Measurements from ENCODE around the gene CPN2.

The CPN2 gene, protein sequence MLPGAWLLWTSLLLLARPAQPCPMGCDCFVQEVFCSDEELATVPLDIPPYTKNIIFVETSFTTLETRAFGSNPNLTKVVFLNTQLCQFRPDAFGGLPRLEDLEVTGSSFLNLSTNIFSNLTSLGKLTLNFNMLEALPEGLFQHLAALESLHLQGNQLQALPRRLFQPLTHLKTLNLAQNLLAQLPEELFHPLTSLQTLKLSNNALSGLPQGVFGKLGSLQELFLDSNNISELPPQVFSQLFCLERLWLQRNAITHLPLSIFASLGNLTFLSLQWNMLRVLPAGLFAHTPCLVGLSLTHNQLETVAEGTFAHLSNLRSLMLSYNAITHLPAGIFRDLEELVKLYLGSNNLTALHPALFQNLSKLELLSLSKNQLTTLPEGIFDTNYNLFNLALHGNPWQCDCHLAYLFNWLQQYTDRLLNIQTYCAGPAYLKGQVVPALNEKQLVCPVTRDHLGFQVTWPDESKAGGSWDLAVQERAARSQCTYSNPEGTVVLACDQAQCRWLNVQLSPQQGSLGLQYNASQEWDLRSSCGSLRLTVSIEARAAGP

DNA sequence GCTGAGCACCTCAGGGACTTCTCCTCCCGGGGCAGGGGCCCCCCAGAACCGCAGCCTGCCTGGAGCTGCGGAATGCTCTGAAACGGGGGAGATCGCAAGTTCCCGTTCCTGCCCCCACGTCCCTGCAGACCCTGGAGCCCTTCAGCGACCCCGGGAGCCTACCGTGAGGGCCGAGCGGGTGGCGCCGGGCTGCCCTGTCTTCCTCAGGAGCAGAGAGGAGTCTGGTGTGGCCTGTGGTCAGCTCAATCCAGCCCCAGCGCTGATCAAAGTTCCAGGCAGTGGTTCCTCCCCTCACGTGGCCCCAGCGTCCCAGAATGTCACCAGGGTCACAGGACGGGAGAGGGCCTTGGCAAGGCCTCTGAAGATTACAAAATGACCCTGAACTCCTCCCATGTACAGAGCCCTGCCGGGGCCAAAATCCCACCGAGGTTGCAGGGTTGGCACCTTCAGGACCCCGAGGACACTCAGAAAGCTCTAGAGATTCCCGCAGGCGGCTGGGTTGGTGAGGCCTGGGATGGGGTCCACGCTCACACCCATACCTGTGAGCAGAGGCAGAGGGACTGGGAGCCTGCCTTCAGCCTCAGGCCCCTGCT is at the start of gene CPN2:
Gene CPN2 (minus strand): TSS at position 249 of the 593 bp plus-strand sequence. CDS start 8,626 bp downstream, outside the sequence.
- no peak for TF ChIP-seq EZH2phosphoT487 (IDR thresholded peaks at IDR 0.05; ENCODE audit: low read depth)
- TF ChIP-seq, protein P1, sequence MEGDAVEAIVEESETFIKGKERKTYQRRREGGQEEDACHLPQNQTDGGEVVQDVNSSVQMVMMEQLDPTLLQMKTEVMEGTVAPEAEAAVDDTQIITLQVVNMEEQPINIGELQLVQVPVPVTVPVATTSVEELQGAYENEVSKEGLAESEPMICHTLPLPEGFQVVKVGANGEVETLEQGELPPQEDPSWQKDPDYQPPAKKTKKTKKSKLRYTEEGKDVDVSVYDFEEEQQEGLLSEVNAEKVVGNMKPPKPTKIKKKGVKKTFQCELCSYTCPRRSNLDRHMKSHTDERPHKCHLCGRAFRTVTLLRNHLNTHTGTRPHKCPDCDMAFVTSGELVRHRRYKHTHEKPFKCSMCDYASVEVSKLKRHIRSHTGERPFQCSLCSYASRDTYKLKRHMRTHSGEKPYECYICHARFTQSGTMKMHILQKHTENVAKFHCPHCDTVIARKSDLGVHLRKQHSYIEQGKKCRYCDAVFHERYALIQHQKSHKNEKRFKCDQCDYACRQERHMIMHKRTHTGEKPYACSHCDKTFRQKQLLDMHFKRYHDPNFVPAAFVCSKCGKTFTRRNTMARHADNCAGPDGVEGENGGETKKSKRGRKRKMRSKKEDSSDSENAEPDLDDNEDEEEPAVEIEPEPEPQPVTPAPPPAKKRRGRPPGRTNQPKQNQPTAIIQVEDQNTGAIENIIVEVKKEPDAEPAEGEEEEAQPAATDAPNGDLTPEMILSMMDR (IDR thresholded peaks at IDR 0.05; ENCODE audit: low read depth, low read length), result no peak
- Histone ChIP-seq H3K36me3 (replicated peaks; ENCODE audit: low read depth, low read length) (no peaks in the 10 kb centered on the region), H3K9ac (ENCODE audit: low read length) (no peak within 1 kb of the TSS), H3K79me2 (ENCODE audit: low read length) (no peaks in the 10 kb centered on the region), H4K20me1 (ENCODE audit: insufficient read depth, low read length) (no peaks in the 10 kb centered on the region), H3K4me3 (ENCODE audit: low read length) (no peak within 1 kb of the TSS), H3K4me1 (ENCODE audit: low read length) (no peaks in the 10 kb centered on the region; the same call in 1 of the 2 replicates), H3K27me3 (ENCODE audit: low read depth, low read length) (no peaks in the 10 kb centered on the region; the same call in 1 of the 2 replicates), H3K27ac (ENCODE audit: low read length) (no peak within 1 kb of the TSS), H3K9me3 (ENCODE audit: insufficient read depth, low read length) (no peaks in the 10 kb centered on the region), H2AFZ (ENCODE audit: low read depth, low read length) (no peak within 1 kb of the TSS), H3K4me2 (ENCODE audit: low read length) (no peak within 1 kb of the TSS)

DNA sequence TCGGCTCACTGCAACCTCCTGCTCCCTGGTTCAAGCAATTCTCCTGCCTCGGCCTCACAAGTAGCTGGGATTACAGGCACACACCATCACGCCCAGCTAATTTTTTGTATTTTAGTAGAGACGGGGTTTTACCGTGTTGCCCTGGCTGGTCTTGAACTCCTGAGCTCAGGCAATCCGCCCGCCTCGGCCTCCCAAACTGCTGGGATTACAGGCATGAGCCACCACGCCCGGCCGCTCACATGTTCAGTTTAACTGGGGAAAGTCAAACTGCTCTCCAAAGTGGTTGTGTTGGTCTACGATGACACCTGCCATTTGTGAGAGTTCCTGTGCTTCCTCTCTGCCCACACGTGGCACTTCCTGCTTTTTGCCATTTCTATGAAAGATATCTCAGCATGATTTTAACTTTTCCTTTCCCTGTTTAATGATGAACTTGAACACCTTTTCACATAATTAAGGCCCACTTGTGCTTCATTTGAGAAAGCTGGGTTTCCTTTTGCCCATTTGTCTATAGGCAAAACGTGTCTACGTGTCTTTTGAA is 48.8 kb upstream of the CPN2 start:
- Histone ChIP-seq H3K27ac (ENCODE audit: low read length) (no peak overlapping the region), H3K9ac (ENCODE audit: low read length) (no peak overlapping the region), H4K20me1 (ENCODE audit: insufficient read depth, low read length) (no peaks in the 10 kb centered on the region), H3K4me3 (ENCODE audit: low read length) (no peak overlapping the region), H3K27me3 (ENCODE audit: low read depth, low read length) (no peaks in the 10 kb centered on the region), H3K36me3 (replicated peaks; ENCODE audit: low read depth, low read length) (peaks cover 9% of the 10 kb centered on the region), H3K4me2 (ENCODE audit: low read length) (no peak overlapping the region), H2AFZ (ENCODE audit: low read depth, low read length) (no peak overlapping the region), H3K4me1 (ENCODE audit: low read length) (peaks cover 4% of the 10 kb centered on the region; the same call in 1 of the 2 replicates), H3K79me2 (ENCODE audit: low read length) (no peaks in the 10 kb centered on the region), H3K9me3 (ENCODE audit: insufficient read depth, low read length) (no peaks in the 10 kb centered on the region)
- TF ChIP-seq, protein P1 (IDR thresholded peaks at IDR 0.05; ENCODE audit: low read depth, low read length), result no peak
- TF ChIP-seq EZH2phosphoT487 (IDR thresholded peaks at IDR 0.05; ENCODE audit: low read depth), result no peak

DNA sequence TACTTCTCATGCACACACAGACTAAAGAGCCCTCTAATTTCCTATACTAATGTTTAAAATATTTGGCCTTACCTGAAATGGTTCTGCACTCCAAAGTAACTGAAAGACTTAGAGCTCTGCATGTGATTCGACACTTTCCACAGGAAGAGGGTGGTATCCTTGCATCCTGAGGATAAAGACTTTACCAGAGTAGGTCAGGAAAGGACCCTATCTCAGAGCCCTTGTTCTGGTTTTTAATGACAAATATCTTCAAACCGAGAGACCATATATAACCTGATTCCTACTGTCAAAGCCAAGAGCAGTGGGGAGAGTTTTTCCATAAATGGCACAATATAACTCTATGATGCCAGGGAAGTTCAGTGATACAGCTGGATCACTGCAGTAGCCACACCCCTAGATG is 48.0 kb upstream of the CPN2 start, which contains the start of gene GP5:
Gene GP5 (minus strand): TSS at position 101 of the 400 bp plus-strand sequence. CDS start 984 bp downstream, outside the sequence.
- H3K4me1 ChIP-seq (ENCODE audit: low read length), result peaks cover 6% of the 10 kb centered on the region; the same call in 1 of the 2 replicates
- H4K20me1 ChIP-seq (ENCODE audit: insufficient read depth, low read length), result no peaks in the 10 kb centered on the region
- no peaks in the 10 kb centered on the region for H3K27me3 ChIP-seq (ENCODE audit: low read depth, low read length)
- H3K9ac ChIP-seq (ENCODE audit: low read length), result no peak within 1 kb of the TSS
- H3K9me3 ChIP-seq (ENCODE audit: insufficient read depth, low read length), result no peaks in the 10 kb centered on the region
- H2AFZ ChIP-seq (ENCODE audit: low read depth, low read length), result no peak within 1 kb of the TSS
- H3K36me3 ChIP-seq (replicated peaks; ENCODE audit: low read depth, low read length), result peaks cover 6% of the 10 kb centered on the region
- H3K27ac ChIP-seq (ENCODE audit: low read length), result no peak within 1 kb of the TSS
- TF ChIP-seq, protein P1 (IDR thresholded peaks at IDR 0.05; ENCODE audit: low read depth, low read length), result no peak
- TF ChIP-seq EZH2phosphoT487 (IDR thresholded peaks at IDR 0.05; ENCODE audit: low read depth), result no peak
- no peak within 1 kb of the TSS for H3K4me3 ChIP-seq (ENCODE audit: low read length)
- H3K4me2 ChIP-seq (ENCODE audit: low read length), result no peak within 1 kb of the TSS
- no peaks in the 10 kb centered on the region for H3K79me2 ChIP-seq (ENCODE audit: low read length)
